ENCODE data around the gene NOS1. TPM values are rescaled to one million over a fixed set of nuclear protein-coding genes. Genes with fewer than 3 reads are reported as not detected.

The NOS1 gene
- total and polyA plus RNA-seq, 2 experiments from 2014 or later, result 0.63 to 3.0 TPM

GRCh38 chr12:117394491-117394890 lies 33.1 kb upstream of the NOS1 start (continued):
- TF ChIP-seq ZNF462 (CRISPR knock-in tag; IDR thresholded peaks at IDR 0.05) (no peak), EZH2phosphoT487 (IDR thresholded peaks at IDR 0.05; ENCODE audit: unreplicated experiment) (no peak), ZNF114 (CRISPR knock-in tag; IDR thresholded peaks at IDR 0.05) (no peak), NANOG (IDR thresholded peaks at IDR 0.05; ENCODE audit: borderline replicate concordance) (no peak), STAT1 (IDR thresholded peaks at IDR 0.05; ENCODE audit: unreplicated experiment) (no peak), ZNF331 (CRISPR knock-in tag; IDR thresholded peaks at IDR 0.05; ENCODE audit: low read depth) (no peak), POLR2AphosphoS5 (IDR thresholded peaks at IDR 0.05; ENCODE audit: low read depth) (no peak)

GRCh38 chr12:117393656-117394055 lies 32.2 kb upstream of the NOS1 start:
- H3K36me3 ChIP-seq (ENCODE audit: insufficient read depth), result no peaks in the 10 kb centered on the region
- H3K79me2 ChIP-seq (replicated peaks; ENCODE audit: insufficient read depth), result no peaks in the 10 kb centered on the region
- no peak overlapping the region for H3K27ac Mint-ChIP-seq
- H3K36me3 Mint-ChIP-seq (ENCODE audit: low read depth), result no peaks in the 10 kb centered on the region; the same call in 2 of the 3 replicates
- H3K27me3 ChIP-seq (ENCODE audit: insufficient read depth), result no peaks in the 10 kb centered on the region
- H3K4me1 ChIP-seq (ENCODE audit: insufficient read depth), result no peaks in the 10 kb centered on the region
- TF ChIP-seq POLR2AphosphoS5 (IDR thresholded peaks at IDR 0.05; ENCODE audit: low read depth), result no peak
- TF ChIP-seq ZNF331 (CRISPR knock-in tag; IDR thresholded peaks at IDR 0.05; ENCODE audit: low read depth), result no peak
- no peak for TF ChIP-seq STAT1 (IDR thresholded peaks at IDR 0.05; ENCODE audit: unreplicated experiment)
- TF ChIP-seq EZH2 (IDR thresholded peaks at IDR 0.05; ENCODE audit: low read depth, unreplicated experiment), result no peak
- no peak for TF ChIP-seq EZH2phosphoT487 (IDR thresholded peaks at IDR 0.05; ENCODE audit: unreplicated experiment)
- TF ChIP-seq CREB1 (CRISPR knock-in tag; IDR thresholded peaks at IDR 0.05; ENCODE audit: low read depth), result no peak
- TF ChIP-seq JUNB (IDR thresholded peaks at IDR 0.05; ENCODE audit: unreplicated experiment), result no peak
- H2AFZ ChIP-seq, result no peak overlapping the region
- no peaks in the 10 kb centered on the region for H3K9me2 ChIP-seq (ENCODE audit: insufficient read depth)
- ATAC-seq (no peak), DNase-seq (ENCODE audit: low spot score) (no peak)
- no peak overlapping the region for H3K4me3 ChIP-seq
- no peak overlapping the region for H3K4me2 ChIP-seq
- H3K9me3 Mint-ChIP-seq, result no peaks in the 10 kb centered on the region
- H3K27me3 Mint-ChIP-seq (ENCODE audit: insufficient read depth, low read depth, poor library complexity), result no peaks in the 10 kb centered on the region
- H3F3A ChIP-seq (replicated peaks; ENCODE audit: low read depth), result no peaks in the 10 kb centered on the region
- no peaks in the 10 kb centered on the region for H3K4me1 Mint-ChIP-seq
- H3K27ac ChIP-seq (ENCODE audit: low read depth), result no peak overlapping the region
- H3K4me3 Mint-ChIP-seq, result no peak overlapping the region
- H4K20me1 ChIP-seq (replicated peaks; ENCODE audit: insufficient read depth), result no peaks in the 10 kb centered on the region
